Duodenal mucosa (tissue), 2 donors: ENCODE data around the gene CMTM8.
"Not testable (repeated sequence)": the region's sequence is repeated elsewhere in the genome, so short reads cannot be mapped to it uniquely, and the experiment has no call there.

Experiments
- H3K27ac ChIP-seq: one replicate; pipeline ENCODE4 v1.7.0; 2013; ENCODE audit warnings: low read depth, low read length
- H3K27me3 ChIP-seq, 2 donors: one replicate each; pipeline ENCODE4 v1.7.0; 2013; ENCODE audit warnings: low read length in 2 of 2, control low read depth in 1 of 2; ENCODE audit not compliant: insufficient read depth in 2 of 2, control insufficient read depth in 1 of 2
- H3K36me3 ChIP-seq, 2 donors: one replicate each; pipeline ENCODE4 v1.7.0; 2013; ENCODE audit warnings: low read length in 2 of 2, control low read depth in 1 of 2; ENCODE audit not compliant: insufficient read depth in 2 of 2, control insufficient read depth in 1 of 2
- H3K4me1 ChIP-seq, 2 donors: one replicate each; pipeline ENCODE4 v1.7.0; 2013; ENCODE audit warnings: low read length in 2 of 2, control low read depth in 1 of 2; ENCODE audit not compliant: insufficient read depth in 2 of 2, control insufficient read depth in 1 of 2
- H3K4me3 ChIP-seq, 2 donors: one replicate each; pipeline ENCODE4 v1.7.0; 2013; ENCODE audit warnings: low read length in 2 of 2, low read depth in 1 of 2
- H3K9ac ChIP-seq, 2 donors: one replicate each; pipeline ENCODE4 v1.7.0; 2013; ENCODE audit warnings: low read length in 2 of 2, low read depth in 1 of 2
- H3K9me3 ChIP-seq, 2 donors: one replicate each; pipeline ENCODE4 v1.7.0; 2013; ENCODE audit warnings: low read length in 2 of 2, control low read depth in 1 of 2; ENCODE audit not compliant: control insufficient read depth in 1 of 2

The CMTM8 gene

GRCh38 chr3:32238453-32239306 is at the start of gene CMTM8:
CMTM8 (plus strand) TSS chr3:32238680; CDS start chr3:32238973, 293 bp downstream.
- Histone ChIP-seq H3K9me3 (peaks cover 0 to 2% of the 10 kb centered on the region in 2 donors), H3K4me1 (peaks cover 10% of the 10 kb centered on the region in 2 donors), H3K36me3 (no peaks in the 10 kb centered on the region), H3K27me3 (peaks cover 2 to 6% of the 10 kb centered on the region in 2 donors), H3K4me3 (peak within 1 kb of the TSS; percentile 83 to 87), H3K9ac (peak within 1 kb of the TSS; percentile 53 to 62), H3K27ac (no peak within 1 kb of the TSS)

GRCh38 chr3:32189693-32190092 is 48.8 kb upstream of the CMTM8 start:
- H3K9ac ChIP-seq, result no peak overlapping the region
- no peaks in the 10 kb centered on the region for H3K27me3 ChIP-seq
- no peak overlapping the region for H3K27ac ChIP-seq
- H3K36me3 ChIP-seq, result no peaks in the 10 kb centered on the region
- H3K4me3 ChIP-seq, result no peak overlapping the region
- H3K9me3 ChIP-seq, result no peaks in the 10 kb centered on the region
- no peaks in the 10 kb centered on the region for H3K4me1 ChIP-seq

GRCh38 chr3:32190556-32190955 is 47.9 kb upstream of the CMTM8 start:
- not testable (repeated sequence) for H3K36me3 ChIP-seq, H3K9me3 ChIP-seq, H3K27me3 ChIP-seq, H3K4me3 ChIP-seq, H3K9ac ChIP-seq, H3K27ac ChIP-seq, H3K4me1 ChIP-seq

GRCh38 chr3:32193101-32193500 is 45.4 kb upstream of the CMTM8 start:
- no peaks in the 10 kb centered on the region for H3K4me1 ChIP-seq
- peaks cover 0 to 7% of the 10 kb centered on the region in 2 donors for H3K27me3 ChIP-seq
- no peak overlapping the region for H3K4me3 ChIP-seq
- no peak overlapping the region for H3K9ac ChIP-seq
- no peak overlapping the region for H3K27ac ChIP-seq
- no peaks in the 10 kb centered on the region for H3K36me3 ChIP-seq
- no peaks in the 10 kb centered on the region for H3K9me3 ChIP-seq

GRCh38 chr3:32194653-32195052 is 43.8 kb upstream of the CMTM8 start:
- Histone ChIP-seq H3K9me3 (no peaks in the 10 kb centered on the region), H3K36me3 (no peaks in the 10 kb centered on the region), H3K9ac (no peak overlapping the region), H3K27ac (no peak overlapping the region), H3K4me3 (no peak overlapping the region), H3K4me1 (no peaks in the 10 kb centered on the region), H3K27me3 (peaks cover 0 to 7% of the 10 kb centered on the region in 2 donors)

- H3K9ac ChIP-seq, result no peak overlapping the region
- peaks cover 0 to 7% of the 10 kb centered on the region in 2 donors for H3K27me3 ChIP-seq
- no peak overlapping the region for H3K27ac ChIP-seq
- no peaks in the 10 kb centered on the region for H3K36me3 ChIP-seq
- H3K4me3 ChIP-seq, result no peak overlapping the region
- H3K9me3 ChIP-seq, result no peaks in the 10 kb centered on the region
- no peaks in the 10 kb centered on the region for H3K4me1 ChIP-seq
These were observed 42.4 kb upstream of the CMTM8 start for GRCh38 chr3:32195995-32196540.

- H3K27me3 ChIP-seq, result peaks cover 0 to 7% of the 10 kb centered on the region in 2 donors
- no peaks in the 10 kb centered on the region for H3K36me3 ChIP-seq
- no peak overlapping the region for H3K4me3 ChIP-seq
- H3K9me3 ChIP-seq, result no peaks in the 10 kb centered on the region
- no peaks in the 10 kb centered on the region for H3K4me1 ChIP-seq
- H3K9ac ChIP-seq, result no peak overlapping the region
- H3K27ac ChIP-seq, result no peak overlapping the region
These were observed 40.5 kb upstream of the CMTM8 start for GRCh38 chr3:32197991-32198390.

- no peaks in the 10 kb centered on the region for H3K4me1 ChIP-seq
- H3K9me3 ChIP-seq, result no peaks in the 10 kb centered on the region
- H3K36me3 ChIP-seq, result no peaks in the 10 kb centered on the region
- peaks cover 0 to 7% of the 10 kb centered on the region in 2 donors for H3K27me3 ChIP-seq
- H3K4me3 ChIP-seq, result no peak overlapping the region
- no peak overlapping the region for H3K9ac ChIP-seq
- no peak overlapping the region for H3K27ac ChIP-seq
These were observed 39.8 kb upstream of the CMTM8 start for GRCh38 chr3:32198714-32199113.

- no peaks in the 10 kb centered on the region for H3K36me3 ChIP-seq
- H3K9ac ChIP-seq, result no peak overlapping the region
- H3K27me3 ChIP-seq, result peaks cover 0 to 7% of the 10 kb centered on the region in 2 donors
- H3K27ac ChIP-seq, result no peak overlapping the region
- no peaks in the 10 kb centered on the region for H3K4me1 ChIP-seq
- H3K9me3 ChIP-seq, result no peaks in the 10 kb centered on the region
- no peak overlapping the region for H3K4me3 ChIP-seq
These were observed 38.0 kb upstream of the CMTM8 start for GRCh38 chr3:32200490-32200889.

- no peaks in the 10 kb centered on the region for H3K9me3 ChIP-seq
- H3K4me3 ChIP-seq, result no peak overlapping the region
- H3K4me1 ChIP-seq, result no peaks in the 10 kb centered on the region
- peaks cover 0 to 6% of the 10 kb centered on the region in 2 donors for H3K27me3 ChIP-seq
- H3K36me3 ChIP-seq, result no peaks in the 10 kb centered on the region
- H3K9ac ChIP-seq, result no peak overlapping the region
- no peak overlapping the region for H3K27ac ChIP-seq
These were observed 37.3 kb upstream of the CMTM8 start for GRCh38 chr3:32200992-32201758.
